Bladder microvascular endothelial cell (primary cell): ENCODE results near the gene ATP1A2. TPM values are rescaled to one million over a fixed set of nuclear protein-coding genes. Genes with fewer than 3 reads are reported as not detected.

Source experiments
- total RNA-seq: library from RNA; depleted of rRNA; stranded (reverse); fragments of >200 nt; gene quantifications from 2 replicates; pipeline ENCODE4 v1.2.3, GENCODE V29; 2014

ATP1A2 gene
- total RNA-seq, result not detected in 2 replicates

GRCh38 chr1:160115545-160116282 lies at the start of gene ATP1A2:
ATP1A2 (plus strand) TSS chr1:160115759; CDS start chr1:160115862, 103 bp downstream.

GRCh38 chr1:160069460-160070231 lies 45.9 kb upstream of the ATP1A2 start, which contains the start of gene KCNJ10:
KCNJ10 (minus strand) TSS chr1:160070160; CDS start chr1:160042532, 27,628 bp downstream.

GRCh38 chr1:160081261-160081936 lies 34.2 kb upstream of the ATP1A2 start, which contains the start of gene KCNJ9:
KCNJ9 (plus strand) TSS chr1:160081538; CDS start chr1:160084031, 2,493 bp downstream.

GRCh38 chr1:160097911-160098851 lies 17.4 kb upstream of the ATP1A2 start, which contains the start of gene IGSF8:
IGSF8 (minus strand) TSS chr1:160098619; CDS start chr1:160098472, 147 bp downstream.

GRCh38 chr1:160151303-160151702 lies 35.7 kb downstream of the ATP1A2 start, which contains the start of gene ATP1A4:
ATP1A4 (plus strand) TSS chr1:160151603; CDS start chr1:160152041, 438 bp downstream.

GRCh38 chr1:160189649-160190625 lies 74.4 kb downstream of the ATP1A2 start, which contains the start of gene CASQ1:
CASQ1 (plus strand) TSS chr1:160190575; CDS start chr1:160190752, 177 bp downstream.

Other genes starting within 250 kb of the ATP1A2 start
- 0.13 and 0.16 TPM in 2 replicates for gene CFAP45, start 215.6 kb upstream of the ATP1A2 start, total RNA-seq
- gene TAGLN2, start 190.3 kb upstream of the ATP1A2 start, total RNA-seq, result 305 and 327 TPM in 2 replicates
- gene IGSF9, start 170.1 kb upstream of the ATP1A2 start, total RNA-seq, result not detected in 2 replicates
- not detected in 2 replicates for gene SLAMF9, start 161.5 kb upstream of the ATP1A2 start, total RNA-seq
- 1.6 and 4.0 TPM in 2 replicates for gene PIGM, start 83.8 kb upstream of the ATP1A2 start, total RNA-seq
- gene KCNJ10, start 45.6 kb upstream of the ATP1A2 start, total RNA-seq, result not detected in 2 replicates
- not detected in 2 replicates for gene KCNJ9, start 34.2 kb upstream of the ATP1A2 start, total RNA-seq
- 7.4 and 15.1 TPM in 2 replicates for gene IGSF8, start 17.1 kb upstream of the ATP1A2 start, total RNA-seq
- not detected in 2 replicates for gene ATP1A4, start 35.8 kb downstream of the ATP1A2 start, total RNA-seq
- gene CASQ1, start 74.8 kb downstream of the ATP1A2 start, total RNA-seq, result not detected in 2 replicates
- gene PEA15, start 89.6 kb downstream of the ATP1A2 start, total RNA-seq, result 51.8 and 148 TPM in 2 replicates
- 59.4 and 102 TPM in 2 replicates for gene DCAF8, start 146.8 kb downstream of the ATP1A2 start, total RNA-seq
- gene PEX19, start 169.4 kb downstream of the ATP1A2 start, total RNA-seq, result 16.0 and 33.0 TPM in 2 replicates
- gene COPA, start 227.5 kb downstream of the ATP1A2 start, total RNA-seq, result 178 and 246 TPM in 2 replicates
- 44.8 and 96.3 TPM in 2 replicates for gene NCSTN, start 227.6 kb downstream of the ATP1A2 start, total RNA-seq